ENCODE results near the gene POLR2C. TPM values are rescaled to one million over a fixed set of nuclear protein-coding genes. Genes with fewer than 3 reads are reported as not detected.

The POLR2C gene
- total RNA-seq: 100 to 1,000 TPM in 2 of 4 donors, 10 to 100 TPM in 2; 87.9 to 128 (median 98.1) TPM

DNA sequence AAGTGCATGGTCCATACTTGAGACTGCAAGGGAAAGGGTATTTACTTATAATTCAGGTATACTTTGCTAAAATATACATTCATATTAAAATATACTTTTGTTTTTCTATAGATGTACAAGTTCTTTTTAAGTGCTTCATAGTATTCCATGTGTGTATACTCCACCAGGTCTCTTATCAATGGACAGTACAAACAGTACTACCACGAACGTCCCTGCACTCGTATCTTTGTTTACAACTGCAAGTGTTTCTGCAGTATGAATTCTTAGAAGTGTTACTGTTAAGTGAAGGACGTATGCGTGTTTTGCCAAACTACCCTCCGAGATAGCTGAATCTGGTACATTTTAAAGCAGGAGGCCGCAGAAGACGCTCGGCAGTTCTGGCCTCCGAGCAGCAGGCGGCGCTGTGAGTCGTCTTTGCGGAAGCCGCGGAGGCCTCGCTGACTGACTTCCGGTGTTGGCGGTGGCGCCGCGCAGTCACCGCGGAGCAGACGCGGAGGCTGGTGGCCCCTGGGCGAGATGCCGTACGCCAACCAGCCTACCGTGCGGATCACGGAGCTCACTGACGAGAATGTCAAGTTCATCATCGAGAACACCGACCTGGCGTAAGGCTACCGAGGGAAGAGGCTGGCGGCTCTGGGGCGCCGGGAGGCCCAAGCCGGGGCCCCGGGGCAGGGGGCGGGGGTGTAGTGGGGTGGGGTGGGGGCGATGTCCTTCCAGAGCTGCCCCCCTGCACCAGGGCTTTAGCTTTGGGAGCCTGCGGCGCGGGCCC, at the start of gene POLR2C:
Gene POLR2C, plus strand, starts transcription at position 471 of the 769 bp plus-strand sequence. Its CDS starts 46 bp downstream, at position 517.
- H3K4me3 ChIP-seq (ENCODE audit: low read depth, poor library complexity, severe bottlenecking): peak within 1 kb of the TSS; percentile 54
- TF ChIP-seq, protein P1, sequence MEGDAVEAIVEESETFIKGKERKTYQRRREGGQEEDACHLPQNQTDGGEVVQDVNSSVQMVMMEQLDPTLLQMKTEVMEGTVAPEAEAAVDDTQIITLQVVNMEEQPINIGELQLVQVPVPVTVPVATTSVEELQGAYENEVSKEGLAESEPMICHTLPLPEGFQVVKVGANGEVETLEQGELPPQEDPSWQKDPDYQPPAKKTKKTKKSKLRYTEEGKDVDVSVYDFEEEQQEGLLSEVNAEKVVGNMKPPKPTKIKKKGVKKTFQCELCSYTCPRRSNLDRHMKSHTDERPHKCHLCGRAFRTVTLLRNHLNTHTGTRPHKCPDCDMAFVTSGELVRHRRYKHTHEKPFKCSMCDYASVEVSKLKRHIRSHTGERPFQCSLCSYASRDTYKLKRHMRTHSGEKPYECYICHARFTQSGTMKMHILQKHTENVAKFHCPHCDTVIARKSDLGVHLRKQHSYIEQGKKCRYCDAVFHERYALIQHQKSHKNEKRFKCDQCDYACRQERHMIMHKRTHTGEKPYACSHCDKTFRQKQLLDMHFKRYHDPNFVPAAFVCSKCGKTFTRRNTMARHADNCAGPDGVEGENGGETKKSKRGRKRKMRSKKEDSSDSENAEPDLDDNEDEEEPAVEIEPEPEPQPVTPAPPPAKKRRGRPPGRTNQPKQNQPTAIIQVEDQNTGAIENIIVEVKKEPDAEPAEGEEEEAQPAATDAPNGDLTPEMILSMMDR (IDR thresholded peaks at IDR 0.05): peak in 1 of 3 donors; percentile 95
- TF ChIP-seq POLR2A (IDR thresholded peaks at IDR 0.05): peak in 1 of 2 donors; percentile 81
- peak; percentile 84 to 97 for DNase-seq (ENCODE audit: low spot score in 2 of 2)
- 2% methylated on average over 20 to 38 of the region's 47 CpGs for WGBS, 2 donors
- intact Hi-C loops (cut with DNase I; ENCODE audit: low total_unique reads): no loop called here

DNA sequence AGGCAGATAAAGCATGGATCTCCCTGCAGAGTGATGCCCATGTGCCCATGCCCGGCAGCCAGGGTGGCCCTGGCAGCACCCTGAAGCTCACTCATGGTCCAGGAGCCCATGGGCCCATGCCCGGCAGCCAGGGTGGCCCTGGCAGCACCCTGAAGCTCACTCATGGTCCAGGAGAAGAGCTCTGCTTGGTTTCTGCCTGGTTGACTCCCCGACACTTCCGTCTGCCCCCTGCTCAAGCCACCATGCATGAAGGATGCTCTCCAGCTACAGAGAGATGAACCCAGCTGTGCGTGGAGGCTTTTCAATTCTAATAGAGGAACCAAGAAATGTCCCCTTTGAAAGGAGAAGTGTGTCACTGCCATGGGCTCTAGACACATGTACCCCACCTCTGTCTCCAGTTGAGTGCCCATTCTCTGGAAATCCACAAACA, 49.2 kb upstream of the POLR2C start:
- TF ChIP-seq POLR2A (IDR thresholded peaks at IDR 0.05): no peak
- TF ChIP-seq, protein P1 (IDR thresholded peaks at IDR 0.05): no peak
- no peak for DNase-seq (ENCODE audit: low spot score in 2 of 2)
- H3K4me3 ChIP-seq (ENCODE audit: low read depth, poor library complexity, severe bottlenecking): no peak overlapping the region
- intact Hi-C loops (cut with DNase I; ENCODE audit: low total_unique reads): no loop called here
- WGBS, 2 donors: 87 to 94% methylated on average over 4 to 5 of the region's 5 CpGs

DNA sequence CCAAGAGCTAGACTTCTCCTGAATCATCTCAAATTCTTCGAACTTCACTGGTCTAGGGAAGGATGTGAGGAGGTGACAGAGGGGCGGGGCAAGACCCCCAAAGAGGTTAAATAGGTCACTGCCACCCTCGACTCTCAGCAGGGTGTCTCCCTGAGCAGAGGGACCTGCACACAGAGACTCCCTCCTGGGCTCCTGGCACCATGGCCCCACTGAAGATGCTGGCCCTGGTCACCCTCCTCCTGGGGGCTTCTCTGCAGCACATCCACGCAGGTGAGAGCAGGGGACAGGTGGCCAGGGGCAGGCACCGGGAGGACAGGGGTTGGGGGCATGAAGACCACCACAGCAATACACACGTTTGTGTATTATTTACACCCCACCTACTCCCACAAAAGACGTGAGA, 48.7 kb upstream of the POLR2C start:
- TF ChIP-seq POLR2A (IDR thresholded peaks at IDR 0.05): no peak
- TF ChIP-seq, protein P1 (IDR thresholded peaks at IDR 0.05): no peak
- no peak overlapping the region for H3K4me3 ChIP-seq (ENCODE audit: low read depth, poor library complexity, severe bottlenecking)
- intact Hi-C loops (cut with DNase I; ENCODE audit: low total_unique reads): no loop called here
- 82% methylated on average over 7 of the region's 7 CpGs for WGBS, 2 donors
- peak in 1 of 2 donors; percentile 75 for DNase-seq (ENCODE audit: low spot score in 2 of 2)

DNA sequence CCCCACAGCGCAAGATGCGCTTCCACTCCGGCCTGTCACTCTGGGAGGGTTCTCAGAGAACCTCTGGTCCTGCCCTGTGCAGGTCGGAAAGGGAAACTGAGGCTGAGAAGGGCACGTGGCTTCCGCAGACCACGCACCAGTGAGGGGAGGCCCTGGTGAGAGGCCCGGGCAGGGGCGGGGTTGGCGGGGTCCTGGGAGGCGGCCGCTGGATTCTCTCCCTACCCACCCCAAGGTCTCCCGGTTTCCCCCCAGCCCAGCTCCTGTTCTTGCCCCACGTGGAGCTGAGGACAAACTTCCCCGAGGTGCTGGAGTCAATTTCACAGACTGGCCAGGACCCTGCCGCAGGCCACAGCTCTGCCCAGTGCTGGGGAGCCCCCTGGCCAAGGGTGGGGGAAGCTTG, 46.4 kb upstream of the POLR2C start:
- TF ChIP-seq, protein P1 (IDR thresholded peaks at IDR 0.05): no peak
- no peak for TF ChIP-seq POLR2A (IDR thresholded peaks at IDR 0.05)
- intact Hi-C loops (cut with DNase I; ENCODE audit: low total_unique reads): loop anchor here (2.0 to 5.0 kb wide), 2 partner anchors 106 to 115 kb away; no protein-coding TSS in a partner anchor
- 83 to 94% methylated on average over 12 to 16 of the region's 16 CpGs for WGBS, 2 donors
- no peak for DNase-seq (ENCODE audit: low spot score in 2 of 2)
- no peak overlapping the region for H3K4me3 ChIP-seq (ENCODE audit: low read depth, poor library complexity, severe bottlenecking)

DNA sequence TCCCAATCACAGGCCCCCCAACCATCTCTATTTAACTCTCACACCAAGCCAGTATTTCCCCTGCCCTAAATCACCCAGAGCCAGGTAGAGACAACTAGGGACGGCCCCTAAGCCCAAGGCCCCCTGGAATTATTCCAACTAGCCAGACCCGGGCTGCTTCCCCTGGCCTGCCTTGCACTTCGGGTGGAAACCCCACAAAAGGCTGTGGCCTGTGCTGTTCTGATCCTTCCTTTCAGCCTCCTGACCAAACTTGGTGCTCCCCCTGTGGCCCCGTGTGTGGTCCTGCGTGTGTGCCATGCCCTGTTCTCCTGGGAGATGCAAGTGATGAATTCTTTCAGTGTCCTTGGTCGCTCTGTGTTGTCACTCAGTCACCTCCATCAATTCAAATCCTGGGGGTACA, 43.0 kb upstream of the POLR2C start:
- H3K4me3 ChIP-seq (ENCODE audit: low read depth, poor library complexity, severe bottlenecking): no peak overlapping the region
- TF ChIP-seq POLR2A (IDR thresholded peaks at IDR 0.05): no peak
- TF ChIP-seq, protein P1 (IDR thresholded peaks at IDR 0.05): no peak
- intact Hi-C loops (cut with DNase I; ENCODE audit: low total_unique reads): loop anchor here (5.0 kb wide), 1 partner anchor 103 kb away; no protein-coding TSS in a partner anchor
- WGBS, 2 donors: 66 to 76% methylated on average over 6 of the region's 6 CpGs
- peak in 1 of 2 donors; percentile 69 for DNase-seq (ENCODE audit: low spot score in 2 of 2)

Data from lower leg skin (tissue), 4 donors.